GM12878 (cell line): ENCODE results near the gene RALGPS2. TPM values are rescaled to one million over a fixed set of nuclear protein-coding genes. Genes with fewer than 3 reads are reported as not detected.

ENCODE experiments used
- ATAC-seq: fragments of 200-7000 bp; cut with Tn5 transposase; 3 replicates; pipeline ENCODE4 v1.9.1; 2020; ENCODE audit warnings: mild to moderate bottlenecking, moderate library complexity
- BruUV-seq: library from RNA; stranded (reverse); fragments of 400-500 nt; replicated peaks from 2 replicates; lab custom pipeline; 2021; lab: Mats Ljungman, UMichigan
- CTCF ChIA-PET: fragments of 300-600 bp; sonication (Branson Sonifier 250); formaldehyde crosslinking; extraction: SDS; loops from one replicate; lab custom pipeline; 2021; ENCODE audit warnings: inconsistent platforms; lab: Yijun Ruan, JAX
- POLR2A ChIA-PET: fragments of 350-600 bp; formaldehyde crosslinking; extraction: SDS; loops from one replicate; lab custom pipeline; 2021; ENCODE audit warnings: inconsistent platforms; lab: Charles Lee
- RAD21 ChIA-PET: fragments of 300-600 bp; sonication (Branson Sonifier 250); formaldehyde crosslinking; loops from one replicate; lab custom pipeline; 2023; ENCODE audit warnings: antibody characterized with exemption; ENCODE audit not compliant: unreplicated experiment; lab: Charles Lee
- SMC1A ChIA-PET: fragments of 300-600 bp; sonication (Branson Sonifier 250); formaldehyde crosslinking; loops from one replicate; lab custom pipeline; 2023; ENCODE audit not compliant: unreplicated experiment, uncharacterized antibody; lab: Charles Lee
- DNase-seq: peaks from one replicate; pipeline ENCODE4 v3.0.0-alpha.2; 2011; ENCODE audit warnings: low read depth, low spot score
- FAIRE-seq: peaks from 3 replicates; lab custom pipeline; 2011; peaks lifted over from hg19 to GRCh38; lab: Jason Lieb, UNC
- H2AFZ ChIP-seq: 2 replicates; pipeline ENCODE4 v1.6.0; 2011; ENCODE audit warnings: low read depth, low read length, control low read depth; ENCODE audit not compliant: control insufficient read depth
- H3K27ac ChIP-seq: 2 replicates; pipeline ENCODE4 v1.5.1; 2011; ENCODE audit warnings: control low read depth; ENCODE audit not compliant: control insufficient read depth, insufficient read depth
- H3K27me3 ChIP-seq, 2 experiments: replicated peaks in 1 of 2; 2 replicates each; pipeline versions ENCODE4 v1.6.0 to v1.6.1; 2011; ENCODE audit warnings: low read length in 1 of 2; ENCODE audit not compliant: control insufficient read depth in 2 of 2, insufficient read depth in 2 of 2
- H3K36me3 ChIP-seq, 2 experiments: 2 replicates each; pipeline ENCODE4 v1.5.1; 2011; ENCODE audit warnings: low read length in 1 of 2; ENCODE audit not compliant: control insufficient read depth in 2 of 2, insufficient read depth in 2 of 2
- H3K4me1 ChIP-seq: 2 replicates; pipeline ENCODE4 v1.6.1; 2011; ENCODE audit warnings: mild to moderate bottlenecking, low read length, moderate library complexity, mixed read lengths; ENCODE audit not compliant: control insufficient read depth, insufficient read depth
- H3K4me2 ChIP-seq: 2 replicates; pipeline ENCODE4 v1.6.0; 2011; ENCODE audit warnings: control low read depth; ENCODE audit not compliant: control insufficient read depth, insufficient read depth
- H3K4me3 ChIP-seq: fragments of 200-600 bp; sonication (generic); 2 replicates; pipeline ENCODE4 v1.5.1; 2016
- H3K79me2 ChIP-seq: 2 replicates; pipeline ENCODE4 v1.6.0; 2011; ENCODE audit warnings: low read length; ENCODE audit not compliant: control insufficient read depth, insufficient read depth
- H3K9ac ChIP-seq: 2 replicates; pipeline ENCODE4 v1.8.0; 2011; ENCODE audit warnings: low read length, control low read depth, mixed read lengths; ENCODE audit not compliant: control insufficient read depth, insufficient read depth
- H3K9me3 ChIP-seq: replicated peaks from 3 replicates; pipeline ENCODE4 v1.5.1; 2011; ENCODE audit warnings: mild to moderate bottlenecking, low read length; ENCODE audit not compliant: control insufficient read depth, insufficient read depth
- H4K20me1 ChIP-seq: 2 replicates; pipeline ENCODE4 v1.6.0; 2011; ENCODE audit not compliant: control insufficient read depth, insufficient read depth
- BHLHE40 ChIP-seq, 2 experiments: fragments of 450-650 bp in 1 of 2; IDR thresholded peaks; 2 replicates each; pipeline ENCODE4 v1.6.1; 2011 to 2017; ENCODE audit warnings: low read depth in 2 of 2, borderline replicate concordance in 1 of 2, improper control_type of control experiment in 1 of 2, low read length in 1 of 2, mild to moderate bottlenecking in 1 of 2
- BMI1 ChIP-seq: fragments of 450-650 bp; IDR thresholded peaks from 2 replicates; pipeline ENCODE4 v1.6.1; 2016; ENCODE audit warnings: mild to moderate bottlenecking, moderate library complexity, borderline replicate concordance
- BRCA1 ChIP-seq: IDR thresholded peaks from 2 replicates; pipeline ENCODE4 v1.6.1; 2011; ENCODE audit warnings: low read depth, low read length, improper control_type of control experiment
- CBX3 ChIP-seq: fragments of 200-600 bp; sonication (generic); IDR thresholded peaks from 2 replicates; pipeline ENCODE4 v1.6.1; 2016; ENCODE audit warnings: low read depth, borderline replicate concordance
- CBX5 ChIP-seq: sonication (generic); IDR thresholded peaks from 2 replicates; pipeline ENCODE4 v1.6.1; 2016; ENCODE audit warnings: low read depth, moderate library complexity, mild to moderate bottlenecking, inconsistent platforms
- CREM ChIP-seq: IDR thresholded peaks from 2 replicates; pipeline ENCODE4 v1.6.1; 2014; ENCODE audit warnings: antibody characterized with exemption, low read depth
- ESRRA ChIP-seq: IDR thresholded peaks from 2 replicates; pipeline ENCODE4 v1.6.1; 2012; ENCODE audit warnings: mild to moderate bottlenecking, low read length, improper control_type of control experiment
- FOXM1 ChIP-seq: IDR thresholded peaks from 2 replicates; pipeline ENCODE4 v1.6.1; 2012; ENCODE audit warnings: low read depth, mild to moderate bottlenecking, inconsistent platforms, low read length, moderate library complexity
- KAT2A ChIP-seq: conservative IDR thresholded peaks from 2 replicates; pipeline ENCODE4 v1.6.1; 2011; ENCODE audit warnings: low read depth, low read length; ENCODE audit not compliant: control insufficient read depth
- KDM1A ChIP-seq: fragments of 200-600 bp; sonication (generic); IDR thresholded peaks from 2 replicates; pipeline ENCODE4 v1.6.1; 2016; ENCODE audit warnings: borderline replicate concordance
- NFXL1 ChIP-seq: fragments of 450-650 bp; IDR thresholded peaks from 2 replicates; pipeline ENCODE4 v1.6.1; 2017; ENCODE audit warnings: antibody characterized with exemption, mild to moderate bottlenecking, borderline replicate concordance
- RAD21 ChIP-seq: IDR thresholded peaks from 2 replicates; pipeline ENCODE4 v1.6.1; 2011; ENCODE audit warnings: mild to moderate bottlenecking, low read depth, low read length, moderate library complexity; ENCODE audit not compliant: insufficient read depth
- SIN3A ChIP-seq: IDR thresholded peaks from 2 replicates; pipeline ENCODE4 v1.6.1; 2012; ENCODE audit warnings: low read depth, low read length, improper control_type of control experiment
- SREBF1 ChIP-seq: IDR thresholded peaks from 2 replicates; pipeline ENCODE4 v1.6.1; 2012; ENCODE audit warnings: mild to moderate bottlenecking, low read length
- ZBED1 ChIP-seq: IDR thresholded peaks from 2 replicates; pipeline ENCODE4 v1.6.1; 2016; ENCODE audit warnings: borderline replicate concordance
- WGBS: methylation state at CpG from one replicate; pipeline ENCODE4 v1.1.6; 2016; ENCODE audit warnings: low lambda C conversion rate; ENCODE audit not compliant: insufficient replicate concordance, insufficient coverage; ENCODE audit errors: missing lambda C conversion rate; 5-methylcytosine and 5-hydroxymethylcytosine counted together
- in situ Hi-C: fragments of 300-500 bp; cut with MboI; formaldehyde crosslinking; loops from 9 replicates; pipeline ENCODE4 v1.14.3; 2018; ENCODE audit warnings: mixed read lengths
- intact Hi-C: fragments of 100-400 bp; cut with micrococcal nuclease; formaldehyde crosslinking; loops from one replicate; pipeline ENCODE4 v1.14.2; 2022; ENCODE audit not compliant: unreplicated experiment
- polyA plus RNA-seq, 11 experiments: library from polyadenylated mRNA; depleted of rRNA in 4 of 11; unstranded in 6 of 11; stranded (reverse) in 5 of 11; fragments of >200 nt; fragmentation: Nextera tagmentation in 4 of 11; fragmentation: Illumina TruSeq in 1 of 11; extraction: Ambion mirVana in 4 of 11; extraction: Trizol in 1 of 11; gene quantifications; 1 replicate in 1 of 11; 2 replicates in 10 of 11; pipeline versions ENCODE4 v1.2.1 to v1.2.3, GENCODE V29; 2011 to 2016; ENCODE audit warnings: inconsistent platforms in 2 of 11, missing spikeins in 2 of 11, low read depth in 1 of 11
- total RNA-seq, 4 experiments: library from RNA; depleted of rRNA in 3 of 4; stranded (reverse); fragments of >200 nt in 3 of 4; fragmentation: Illumina TruSeq in 1 of 4; extraction: Trizol in 1 of 4; gene quantifications; 2 replicates each; pipeline versions ENCODE4 v1.2.1 to v1.2.3, GENCODE V29; 2013 to 2021
- TF ChIP-seq, protein P1 (sequence below): fragments of 450-650 bp; IDR thresholded peaks from 2 replicates; pipeline ENCODE4 v1.6.1; 2017; ENCODE audit warnings: low read depth, mild to moderate bottlenecking, moderate library complexity
- TF ChIP-seq, protein P2 (sequence below): IDR thresholded peaks from 2 replicates; pipeline ENCODE4 v1.6.1; 2011; ENCODE audit warnings: borderline replicate concordance, low read depth, mild to moderate bottlenecking, moderate library complexity, mixed read lengths, low read length; ENCODE audit not compliant: insufficient read depth; ENCODE audit errors: extremely low read length

RALGPS2 gene
- total and polyA plus RNA-seq, 10 of the 15 experiments (the other 5 are each of a cell fraction or from before 2014, with no cell fraction given): 0.08 to 3.7 (median 0.50) TPM

DNA sequence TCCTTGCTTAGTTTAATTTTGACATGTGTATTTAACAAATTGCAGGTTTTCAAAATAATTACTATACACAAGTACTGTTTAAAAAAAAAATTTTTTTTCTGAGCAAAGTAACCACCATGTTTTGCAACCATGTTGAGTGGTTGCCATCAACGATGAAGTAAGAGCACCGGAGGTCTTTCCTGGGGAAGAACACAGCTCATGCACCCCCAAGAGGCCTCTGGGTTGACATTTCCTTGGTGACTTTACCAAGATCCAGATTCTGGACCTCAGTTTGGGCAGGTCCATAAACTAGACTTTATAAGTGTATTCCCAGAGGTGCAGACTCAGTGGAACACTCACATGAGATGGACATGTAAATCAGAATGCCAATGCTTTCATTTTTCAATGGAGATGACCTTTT, 36.8 kb upstream of the RALGPS2 start:
- H3K4me2 ChIP-seq: no peak overlapping the region
- ChIA-PET CTCF (interaction anchor here (0.9 kb wide), 1 partner anchor 107 kb away, joined by 3 read pairs; no protein-coding TSS in a partner anchor), SMC1A (no interaction called here), POLR2A (no interaction called here), RAD21 (interaction anchor here (0.6 kb wide), 1 partner anchor 111 kb away, joined by 3 read pairs; no protein-coding TSS in a partner anchor)
- H3K4me3 ChIP-seq: no peak overlapping the region
- H3K4me1 ChIP-seq: peaks cover 13% of the 10 kb centered on the region
- DNase-seq (no peak), FAIRE-seq (no peak), ATAC-seq (no peak)
- WGBS: 92% methylated on average over 2 of the region's 2 CpGs
- no peaks in the 10 kb centered on the region for H3K27me3 ChIP-seq
- intact Hi-C loops: no loop called here
- H3K27ac ChIP-seq: no peak overlapping the region
- no TSS peak for BruUV-seq
- H3K36me3 ChIP-seq: no peaks in the 10 kb centered on the region
- H4K20me1 ChIP-seq: no peaks in the 10 kb centered on the region
- no peak for TF ChIP-seq BMI1
- no peak for TF ChIP-seq BRCA1
- in situ Hi-C loops: no loop called here
- H3K79me2 ChIP-seq: no peaks in the 10 kb centered on the region
- H3K9ac ChIP-seq: no peak overlapping the region
- H3K9me3 ChIP-seq: no peaks in the 10 kb centered on the region
- no peak overlapping the region for H2AFZ ChIP-seq

DNA sequence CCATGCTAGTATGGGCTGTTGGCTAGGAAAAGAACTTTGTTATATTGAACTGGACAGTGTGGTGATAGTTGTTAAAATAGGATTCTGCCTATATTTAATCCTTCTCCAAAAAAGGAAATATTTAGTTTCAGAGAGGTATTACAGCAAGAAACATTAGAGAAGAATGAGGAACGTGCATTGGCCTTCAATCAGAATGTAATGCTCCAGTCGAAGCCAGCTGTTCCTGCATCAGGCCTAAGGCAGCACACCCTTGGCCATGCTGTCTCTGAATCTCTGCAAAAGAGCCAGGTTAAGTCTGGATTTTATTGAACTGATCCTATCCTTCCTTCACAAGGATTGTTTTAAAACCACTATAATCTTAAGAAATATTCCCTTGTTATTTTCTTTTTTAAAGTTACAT, 35.3 kb upstream of the RALGPS2 start:
- ATAC-seq (no peak), DNase-seq (no peak), FAIRE-seq (no peak)
- BruUV-seq: no TSS peak
- H2AFZ ChIP-seq: no peak overlapping the region
- CTCF ChIA-PET: interaction anchor here (0.9 to 1.1 kb wide), 2 partner anchors 20 to 76 kb away, joined by 3 read pairs; no protein-coding TSS in a partner anchor
- no peaks in the 10 kb centered on the region for H3K27me3 ChIP-seq
- H3K9ac ChIP-seq: no peak overlapping the region
- intact Hi-C loops (loop anchor here (1.0 kb wide), 1 partner anchor 14 kb away; no protein-coding TSS in a partner anchor), in situ Hi-C loops (no loop called here)
- H3K4me3 ChIP-seq: no peak overlapping the region
- H3K9me3 ChIP-seq: no peaks in the 10 kb centered on the region
- H4K20me1 ChIP-seq: no peaks in the 10 kb centered on the region
- H3K79me2 ChIP-seq: no peaks in the 10 kb centered on the region
- H3K4me1 ChIP-seq: peaks cover 4% of the 10 kb centered on the region
- SMC1A ChIA-PET: interaction anchor here (1.3 kb wide), 1 partner anchor 22 kb away, joined by 3 read pairs; no protein-coding TSS in a partner anchor
- POLR2A ChIA-PET: interaction anchor here (0.6 kb wide), 1 partner anchor 12 kb away, joined by 3 read pairs; no protein-coding TSS in a partner anchor
- RAD21 ChIA-PET: no interaction called here
- no peak overlapping the region for H3K27ac ChIP-seq
- H3K4me2 ChIP-seq: no peak overlapping the region
- H3K36me3 ChIP-seq: no peaks in the 10 kb centered on the region
- WGBS: 26% methylated on average over 2 of the region's 2 CpGs
- TF ChIP-seq RAD21: no peak
- no peak for TF ChIP-seq KAT2A
- no peak for TF ChIP-seq CBX3
- TF ChIP-seq, protein P1, sequence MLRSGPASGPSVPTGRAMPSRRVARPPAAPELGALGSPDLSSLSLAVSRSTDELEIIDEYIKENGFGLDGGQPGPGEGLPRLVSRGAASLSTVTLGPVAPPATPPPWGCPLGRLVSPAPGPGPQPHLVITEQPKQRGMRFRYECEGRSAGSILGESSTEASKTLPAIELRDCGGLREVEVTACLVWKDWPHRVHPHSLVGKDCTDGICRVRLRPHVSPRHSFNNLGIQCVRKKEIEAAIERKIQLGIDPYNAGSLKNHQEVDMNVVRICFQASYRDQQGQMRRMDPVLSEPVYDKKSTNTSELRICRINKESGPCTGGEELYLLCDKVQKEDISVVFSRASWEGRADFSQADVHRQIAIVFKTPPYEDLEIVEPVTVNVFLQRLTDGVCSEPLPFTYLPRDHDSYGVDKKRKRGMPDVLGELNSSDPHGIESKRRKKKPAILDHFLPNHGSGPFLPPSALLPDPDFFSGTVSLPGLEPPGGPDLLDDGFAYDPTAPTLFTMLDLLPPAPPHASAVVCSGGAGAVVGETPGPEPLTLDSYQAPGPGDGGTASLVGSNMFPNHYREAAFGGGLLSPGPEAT: no peak
- no peak for TF ChIP-seq ESRRA
- TF ChIP-seq ZBED1: no peak
- TF ChIP-seq NFXL1: no peak
- TF ChIP-seq BHLHE40 (IDR thresholded peaks at IDR 0.05; ENCODE audit: borderline replicate concordance in 1 of 2, low read depth in 2 of 2, low read length in 1 of 2): no peak
- TF ChIP-seq, protein P2, sequence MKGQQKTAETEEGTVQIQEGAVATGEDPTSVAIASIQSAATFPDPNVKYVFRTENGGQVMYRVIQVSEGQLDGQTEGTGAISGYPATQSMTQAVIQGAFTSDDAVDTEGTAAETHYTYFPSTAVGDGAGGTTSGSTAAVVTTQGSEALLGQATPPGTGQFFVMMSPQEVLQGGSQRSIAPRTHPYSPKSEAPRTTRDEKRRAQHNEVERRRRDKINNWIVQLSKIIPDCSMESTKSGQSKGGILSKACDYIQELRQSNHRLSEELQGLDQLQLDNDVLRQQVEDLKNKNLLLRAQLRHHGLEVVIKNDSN: no peak
- no peak for TF ChIP-seq CREM
- TF ChIP-seq FOXM1: no peak
- TF ChIP-seq CBX5: no peak
- TF ChIP-seq SREBF1: no peak
- no peak for TF ChIP-seq SIN3A
- no peak for TF ChIP-seq KDM1A
